Body of pancreas (tissue), 4 donors: ENCODE measurements around the gene TNS3. TPM values are rescaled to one million over a fixed set of nuclear protein-coding genes. Genes with fewer than 3 reads are reported as not detected.

Experiments used
- ATAC-seq: fragments of 150-250 bp; one replicate; pipeline ENCODE4 v1.9.1; 2016
- DNase-seq, 4 donors: peaks; one replicate each; pipeline ENCODE4 v3.0.0-alpha.2; 2019
- H3K27ac ChIP-seq, 4 donors: fragments of 200-600 bp; sonication (generic); 1 replicate in 3 of 4; 2 replicates in 1 of 4; pipeline versions ENCODE4 v1.5.1 to v1.6.1; 2016 to 2019; ENCODE audit warnings: mild to moderate bottlenecking in 1 of 4, mixed read lengths in 1 of 4, moderate library complexity in 1 of 4
- H3K27me3 ChIP-seq, 2 donors: fragments of 200-600 bp; sonication (generic); one replicate each; pipeline ENCODE4 v1.6.0; 2016; ENCODE audit warnings: mild to moderate bottlenecking in 1 of 2
- H3K36me3 ChIP-seq, 2 donors: fragments of 200-600 bp; sonication (generic); replicated peaks in 1 of 2; 2 replicates each; pipeline ENCODE4 v1.5.1; 2016; ENCODE audit warnings: low read depth in 2 of 2; ENCODE audit not compliant: insufficient read depth in 1 of 2
- H3K4me1 ChIP-seq: fragments of 200-600 bp; sonication (generic); one replicate; pipeline ENCODE4 v1.6.0; 2016
- H3K4me3 ChIP-seq, 2 donors: fragments of 200-600 bp; sonication (generic); 1 replicate in 1 of 2; 2 replicates in 1 of 2; pipeline ENCODE4 v1.5.1; 2016 to 2019
- H3K9me3 ChIP-seq, 3 donors: fragments of 200-600 bp; sonication (generic); 1 replicate in 2 of 3; 2 replicates in 1 of 3; pipeline ENCODE4 v1.5.1; 2016
- POLR2A ChIP-seq, 3 donors: fragments of 450-650 bp; IDR thresholded peaks; one replicate each; pipeline ENCODE4 v1.6.1; 2016; ENCODE audit warnings: antibody characterized with exemption in 3 of 3, mild to moderate bottlenecking in 2 of 3
- WGBS, 2 donors: methylation state at CpG; one replicate each; pipeline ENCODE4 v1.1.5; 2017; 5-methylcytosine and 5-hydroxymethylcytosine counted together
- intact Hi-C: fragments of 100-400 bp; cut with DNase I; formaldehyde crosslinking; loops from one replicate; pipeline ENCODE4 v1.15.1; 2023
- total RNA-seq, 2 donors: library from RNA; depleted of rRNA; stranded (reverse); fragments of >200 nt; gene quantifications; one replicate each; pipeline ENCODE4 v1.1.0, GENCODE V29; 2016
- TF ChIP-seq, protein P1 (sequence below), 7 experiments: fragments of 450-650 bp in 4 of 7; fragments of 200-600 bp in 3 of 7; sonication (generic) in 3 of 7; IDR thresholded peaks; one replicate each; pipeline ENCODE4 v1.5.1; 2016 to 2019; ENCODE audit warnings: antibody characterized with exemption in 7 of 7

The TNS3 gene
- total RNA-seq, 2 donors from 2014 or later = 100 to 265 TPM

DNA sequence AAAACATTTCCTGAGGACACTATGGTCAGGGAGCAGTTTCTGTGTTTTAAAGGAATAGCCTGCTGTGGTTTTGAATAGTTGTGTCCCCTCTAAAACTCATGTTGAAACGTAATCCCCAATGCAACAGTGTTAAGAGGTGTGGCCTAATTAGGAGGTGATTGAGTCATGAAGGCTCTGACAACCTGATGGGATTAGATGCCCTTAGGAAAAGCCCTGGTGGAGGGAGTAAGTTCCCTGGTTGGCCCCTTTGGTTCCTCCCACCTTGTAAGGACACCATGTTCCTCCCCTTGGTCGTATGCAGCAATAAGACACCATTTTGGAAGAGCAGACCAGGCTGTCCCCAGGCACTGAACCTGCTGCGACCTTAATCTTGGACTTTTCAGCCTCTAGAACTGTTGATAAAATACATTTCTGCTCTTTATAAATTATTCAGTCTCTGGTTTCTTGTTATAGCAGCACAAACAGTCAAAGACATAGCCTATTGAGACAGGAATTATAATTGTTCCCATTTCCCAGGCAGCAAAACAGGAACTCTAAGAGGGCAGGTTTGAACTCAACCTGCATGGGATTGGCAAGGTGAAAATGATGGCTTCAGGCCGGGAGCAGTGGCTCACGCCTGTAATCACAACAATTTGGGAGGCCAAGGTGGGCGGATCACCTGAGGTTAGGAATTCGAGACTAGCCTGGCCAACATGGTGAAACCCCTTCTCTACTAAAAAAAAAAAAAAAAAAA, 20.5 kb upstream of the TNS3 start:
- no peak for TF ChIP-seq POLR2A (IDR thresholded peaks at IDR 0.05)
- no peak overlapping the region for H3K4me3 ChIP-seq
- no peaks in the 10 kb centered on the region for H3K36me3 ChIP-seq
- H3K27me3 ChIP-seq = no peaks in the 10 kb centered on the region
- peaks cover 0 to under 1% (median 0%) of the 10 kb centered on the region in 3 donors for H3K9me3 ChIP-seq
- DNase-seq (no peak), ATAC-seq (no peak)
- H3K27ac ChIP-seq = peak overlapping the region in 1 of 4 donors; percentile 9
- intact Hi-C loops = no loop called here
- H3K4me1 ChIP-seq = peaks cover 59% of the 10 kb centered on the region
- 77 to 95% methylated on average over 7 of the region's 7 CpGs for WGBS, 2 donors

DNA sequence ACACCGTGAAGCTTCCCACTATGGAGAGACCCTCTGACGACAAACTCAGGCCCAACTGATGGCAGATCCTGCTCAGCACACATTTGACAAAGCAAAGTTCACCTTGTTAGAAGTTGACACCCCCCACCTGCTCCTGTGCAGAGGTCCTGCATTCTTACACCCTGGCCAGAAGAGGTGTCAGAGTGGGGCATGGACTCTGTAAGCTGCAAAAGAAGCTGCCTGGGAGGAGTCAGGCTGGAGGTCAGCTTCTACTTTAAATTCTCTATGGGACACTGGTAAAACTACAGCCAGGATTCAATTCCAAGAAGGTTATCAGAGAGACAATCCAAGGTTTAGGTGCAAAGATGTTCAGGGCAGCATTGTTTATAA, 20.0 kb upstream of the TNS3 start:
- intact Hi-C loops = no loop called here
- no peaks in the 10 kb centered on the region for H3K27me3 ChIP-seq
- H3K36me3 ChIP-seq = no peaks in the 10 kb centered on the region
- DNase-seq (no peak), ATAC-seq (no peak)
- H3K27ac ChIP-seq = peak overlapping the region in 1 of 4 donors; percentile 9
- H3K4me3 ChIP-seq = no peak overlapping the region
- peaks cover 58% of the 10 kb centered on the region for H3K4me1 ChIP-seq
- 75 to 100% methylated on average over 2 of the region's 2 CpGs for WGBS, 2 donors
- no peak for TF ChIP-seq POLR2A (IDR thresholded peaks at IDR 0.05)
- TF ChIP-seq, protein P1, sequence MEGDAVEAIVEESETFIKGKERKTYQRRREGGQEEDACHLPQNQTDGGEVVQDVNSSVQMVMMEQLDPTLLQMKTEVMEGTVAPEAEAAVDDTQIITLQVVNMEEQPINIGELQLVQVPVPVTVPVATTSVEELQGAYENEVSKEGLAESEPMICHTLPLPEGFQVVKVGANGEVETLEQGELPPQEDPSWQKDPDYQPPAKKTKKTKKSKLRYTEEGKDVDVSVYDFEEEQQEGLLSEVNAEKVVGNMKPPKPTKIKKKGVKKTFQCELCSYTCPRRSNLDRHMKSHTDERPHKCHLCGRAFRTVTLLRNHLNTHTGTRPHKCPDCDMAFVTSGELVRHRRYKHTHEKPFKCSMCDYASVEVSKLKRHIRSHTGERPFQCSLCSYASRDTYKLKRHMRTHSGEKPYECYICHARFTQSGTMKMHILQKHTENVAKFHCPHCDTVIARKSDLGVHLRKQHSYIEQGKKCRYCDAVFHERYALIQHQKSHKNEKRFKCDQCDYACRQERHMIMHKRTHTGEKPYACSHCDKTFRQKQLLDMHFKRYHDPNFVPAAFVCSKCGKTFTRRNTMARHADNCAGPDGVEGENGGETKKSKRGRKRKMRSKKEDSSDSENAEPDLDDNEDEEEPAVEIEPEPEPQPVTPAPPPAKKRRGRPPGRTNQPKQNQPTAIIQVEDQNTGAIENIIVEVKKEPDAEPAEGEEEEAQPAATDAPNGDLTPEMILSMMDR (IDR thresholded peaks at IDR 0.05) = no peak
- H3K9me3 ChIP-seq = peaks cover 0 to 6% (median 0%) of the 10 kb centered on the region in 3 donors

DNA sequence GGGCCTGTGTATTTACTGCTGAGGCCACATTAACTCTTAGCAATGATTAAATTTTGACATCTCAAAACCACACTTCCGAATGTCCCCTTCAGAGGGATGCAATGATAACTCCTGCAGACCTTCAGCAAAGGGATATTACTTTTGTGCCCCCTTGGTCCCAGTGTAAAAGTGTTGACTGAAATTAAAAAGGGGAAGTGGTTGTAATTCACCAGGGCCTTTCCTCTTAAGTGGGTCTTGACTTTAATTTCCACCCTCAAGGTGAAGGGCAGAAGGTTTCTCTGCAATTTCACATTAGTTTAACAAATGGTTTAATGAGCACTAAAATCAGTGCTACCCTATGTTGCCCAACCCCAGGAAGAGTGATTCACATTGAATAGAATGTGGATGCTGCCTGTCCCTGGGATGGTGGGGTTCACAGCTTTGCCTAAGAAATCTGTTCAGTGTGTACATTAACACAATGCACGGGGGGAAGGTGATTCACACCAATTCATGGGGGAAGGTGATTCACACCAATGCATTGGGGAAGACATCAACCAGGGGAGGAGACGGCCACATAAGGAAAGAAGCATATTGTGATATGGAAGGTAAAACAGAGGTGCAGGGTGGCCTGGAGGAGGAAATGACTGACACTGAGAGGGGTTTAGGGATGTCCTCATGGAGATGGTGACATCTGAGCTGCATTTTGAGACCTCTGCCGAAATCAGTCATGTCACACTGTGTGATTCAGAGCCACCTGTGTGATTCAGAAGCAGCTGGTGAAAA, 19.4 kb upstream of the TNS3 start:
- no peak for DNase-seq
- Histone ChIP-seq H3K9me3 (peaks cover 0 to 12% (median 0%) of the 10 kb centered on the region in 3 donors), H3K27me3 (no peaks in the 10 kb centered on the region), H3K36me3 (no peaks in the 10 kb centered on the region), H3K4me1 (peaks cover 52% of the 10 kb centered on the region), H3K4me3 (no peak overlapping the region), H3K27ac (peak overlapping the region in 2 of 4 donors; percentile 4 to 63)
- ATAC-seq = no peak
- no peak for TF ChIP-seq POLR2A (IDR thresholded peaks at IDR 0.05)
- TF ChIP-seq, protein P1 (IDR thresholded peaks at IDR 0.05) = no peak
- intact Hi-C loops = no loop called here
- 46 to 52% methylated on average over 4 of the region's 4 CpGs for WGBS, 2 donors

DNA sequence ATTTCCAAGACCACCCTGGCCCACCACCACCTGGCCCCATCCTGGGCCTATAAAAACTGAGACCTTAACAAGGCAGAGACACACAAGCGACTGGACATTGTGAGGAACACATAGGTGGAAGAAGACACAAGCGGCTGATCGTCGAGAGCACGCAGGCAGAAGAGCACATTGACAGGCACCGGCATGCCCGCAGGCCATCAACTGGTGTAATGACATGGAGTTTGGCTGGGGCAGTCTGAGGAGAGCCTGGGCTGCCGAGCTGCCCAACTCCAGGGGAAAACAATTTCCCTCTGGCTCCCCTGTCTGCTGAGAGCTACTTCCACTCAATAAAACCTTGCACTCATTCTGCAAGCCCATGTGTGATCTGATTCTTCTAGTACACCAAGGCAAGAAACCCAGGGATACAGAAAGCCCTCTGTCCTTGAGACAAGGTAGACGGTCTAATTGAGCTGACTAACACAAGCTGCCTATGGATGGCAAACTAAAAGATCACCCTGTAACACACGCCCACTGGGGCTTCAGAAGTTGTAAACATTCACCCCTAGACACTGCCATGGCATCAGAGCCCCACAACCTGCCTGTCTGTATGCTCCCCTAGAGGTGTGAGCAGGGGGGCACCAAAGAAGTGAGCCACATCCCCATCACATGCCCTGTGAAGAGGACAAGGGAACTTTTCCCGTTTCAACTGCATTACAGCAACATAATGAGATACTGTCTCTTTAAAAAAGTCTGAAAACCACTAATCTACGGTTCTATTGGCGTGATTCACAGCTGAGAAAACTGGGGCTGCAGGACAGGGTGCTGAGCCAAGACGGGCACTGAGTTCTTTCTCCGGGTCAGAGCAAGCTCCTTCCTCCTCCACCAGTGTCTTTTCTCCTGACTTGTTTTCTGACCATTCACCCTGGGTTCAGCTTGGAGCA, 18.5 kb upstream of the TNS3 start:
- H3K36me3 ChIP-seq = no peaks in the 10 kb centered on the region
- TF ChIP-seq, protein P1 (IDR thresholded peaks at IDR 0.05) = no peak
- TF ChIP-seq POLR2A (IDR thresholded peaks at IDR 0.05) = no peak
- peaks cover 45% of the 10 kb centered on the region for H3K4me1 ChIP-seq
- intact Hi-C loops = no loop called here
- WGBS, 2 donors = 59 to 62% methylated on average over 14 to 15 of the region's 15 CpGs
- H3K4me3 ChIP-seq = no peak overlapping the region
- H3K9me3 ChIP-seq = peaks cover 0 to 12% (median 0%) of the 10 kb centered on the region in 3 donors
- DNase-seq = peak in 3 of 4 donors; percentile 53 to 69 (median 67)
- ATAC-seq = peak; percentile 36
- peak overlapping the region in 2 of 4 donors; percentile 4 to 63 for H3K27ac ChIP-seq
- no peaks in the 10 kb centered on the region for H3K27me3 ChIP-seq
